ENCODE data around the gene CPXCR1.
"Not testable (repeated sequence)": the region's sequence is repeated elsewhere in the genome, so short reads cannot be mapped to it uniquely, and the experiment has no call there.

The CPXCR1 gene

GRCh38 chrX:88746925-88747324 lies at the start of gene CPXCR1:
Gene CPXCR1, plus strand, starts transcription at chrX:88747225. Its CDS starts 6,190 bp downstream, at chrX:88753415.
- DNase-seq = no peak

GRCh38 chrX:88735835-88736234 lies 11.2 kb upstream of the CPXCR1 start:
- DNase-seq = no peak
- TF ChIP-seq POLR2A (IDR thresholded peaks at IDR 0.05; ENCODE audit: low read length) (no peak), GATA1 (IDR thresholded peaks at IDR 0.05; ENCODE audit: low read depth, low read length) (no peak)

More at GRCh38 chrX:88746925-88747324, at the start of gene CPXCR1:
- no peak for TF ChIP-seq GATA1 (IDR thresholded peaks at IDR 0.05; ENCODE audit: low read depth, low read length)
- TF ChIP-seq POLR2A (IDR thresholded peaks at IDR 0.05; ENCODE audit: low read length) = no peak

GRCh38 chrX:88746215-88746614 lies 810 bp upstream of the CPXCR1 start:
- DNase-seq = not testable (repeated sequence)

GRCh38 chrX:88752339-88752738 lies 5.3 kb downstream of the CPXCR1 start:
- DNase-seq = not testable (repeated sequence)

- no peak for DNase-seq
- no peak for TF ChIP-seq POLR2A (IDR thresholded peaks at IDR 0.05; ENCODE audit: low read length)
- TF ChIP-seq GATA1 (IDR thresholded peaks at IDR 0.05; ENCODE audit: low read depth, low read length) = no peak
These were observed 42.8 kb downstream of the CPXCR1 start for GRCh38 chrX:88789825-88790224.
